Liver (tissue), 9 donors: ENCODE data around the gene DTNB. TPM values are rescaled to one million over a fixed set of nuclear protein-coding genes. Genes with fewer than 3 reads are reported as not detected.

ENCODE experiments used
- DNase-seq: peaks from one replicate; pipeline ENCODE4 v3.0.0-alpha.2; 2017; ENCODE audit warnings: low spot score
- H3K27ac ChIP-seq, 2 donors: one replicate each; pipeline ENCODE4 v1.7.0; 2013; ENCODE audit warnings: inconsistent platforms in 2 of 2, low read length in 2 of 2, control low read depth in 1 of 2, low read depth in 1 of 2, mild to moderate bottlenecking in 1 of 2
- H3K27me3 ChIP-seq, 4 donors: one replicate each; pipeline versions ENCODE4 v1.6.1 to v1.7.0; 2013; ENCODE audit warnings: low read length in 3 of 4, inconsistent platforms in 1 of 4, mild to moderate bottlenecking in 1 of 4, moderate library complexity in 1 of 4; ENCODE audit not compliant: control insufficient read depth in 4 of 4, insufficient read depth in 4 of 4
- H3K36me3 ChIP-seq, 4 donors: one replicate each; pipeline versions ENCODE4 v1.6.1 to v1.7.0; 2013; ENCODE audit warnings: low read length in 3 of 4, mild to moderate bottlenecking in 3 of 4, low read depth in 1 of 4, moderate library complexity in 1 of 4; ENCODE audit not compliant: control insufficient read depth in 4 of 4, insufficient read depth in 3 of 4
- H3K4me1 ChIP-seq, 4 donors: one replicate each; pipeline versions ENCODE4 v1.6.1 to v1.7.0; 2013; ENCODE audit warnings: low read length in 3 of 4, mild to moderate bottlenecking in 3 of 4, moderate library complexity in 1 of 4; ENCODE audit not compliant: control insufficient read depth in 4 of 4, insufficient read depth in 4 of 4
- H3K4me3 ChIP-seq, 3 donors: one replicate each; pipeline versions ENCODE4 v1.6.1 to v1.7.0; 2013; ENCODE audit warnings: low read length in 3 of 3, control low read depth in 1 of 3, low read depth in 1 of 3, mild to moderate bottlenecking in 1 of 3
- H3K9ac ChIP-seq, 2 donors: one replicate each; pipeline ENCODE4 v1.7.0; 2013; ENCODE audit warnings: low read length in 2 of 2, mild to moderate bottlenecking in 2 of 2, moderate library complexity in 2 of 2, control low read depth in 1 of 2, low read depth in 1 of 2
- H3K9me3 ChIP-seq, 4 donors: one replicate each; pipeline versions ENCODE4 v1.6.1 to v1.7.0; 2013; ENCODE audit warnings: low read length in 3 of 4; ENCODE audit not compliant: control insufficient read depth in 4 of 4
- EGR1 ChIP-seq, 2 donors: IDR thresholded peaks; 2 replicates each; pipeline ENCODE4 v1.6.1; 2016 to 2018; ENCODE audit warnings: antibody characterized with exemption in 2 of 2, low read depth in 2 of 2
- FOXA1 ChIP-seq: IDR thresholded peaks from 2 replicates; pipeline ENCODE4 v1.6.1; 2016; ENCODE audit warnings: antibody characterized with exemption
- GABPA ChIP-seq, 2 donors: IDR thresholded peaks in 1 of 2; conservative IDR thresholded peaks in 1 of 2; 2 replicates each; pipeline ENCODE4 v1.6.1; 2016; ENCODE audit warnings: antibody characterized with exemption in 2 of 2, mild to moderate bottlenecking in 1 of 2, moderate library complexity in 1 of 2
- HNF4A ChIP-seq, 2 donors: conservative IDR thresholded peaks; 2 replicates each; pipeline ENCODE4 v1.6.1; 2016; ENCODE audit warnings: antibody characterized with exemption in 2 of 2, mild to moderate bottlenecking in 2 of 2
- HNF4G ChIP-seq: IDR thresholded peaks from 2 replicates; pipeline ENCODE4 v1.6.1; 2016; ENCODE audit warnings: antibody characterized with exemption
- JUND ChIP-seq, 2 donors: IDR thresholded peaks; 2 replicates each; pipeline ENCODE4 v1.6.1; 2016; ENCODE audit warnings: antibody characterized with exemption in 2 of 2
- NR2F2 ChIP-seq: IDR thresholded peaks from 2 replicates; pipeline ENCODE4 v1.6.1; 2016; ENCODE audit warnings: antibody characterized with exemption
- RAD21 ChIP-seq, 2 donors: IDR thresholded peaks; 2 replicates each; pipeline ENCODE4 v1.6.1; 2016; ENCODE audit warnings: antibody characterized with exemption in 2 of 2, mild to moderate bottlenecking in 2 of 2
- RXRA ChIP-seq, 2 donors: IDR thresholded peaks; 2 replicates each; pipeline ENCODE4 v1.6.1; 2017 to 2018; ENCODE audit warnings: antibody characterized with exemption in 2 of 2, mild to moderate bottlenecking in 1 of 2
- SP1 ChIP-seq: IDR thresholded peaks from 2 replicates; pipeline ENCODE4 v1.6.1; 2018; ENCODE audit warnings: antibody characterized with exemption, mild to moderate bottlenecking
- TAF1 ChIP-seq: conservative IDR thresholded peaks from 2 replicates; pipeline ENCODE4 v1.6.1; 2016; ENCODE audit warnings: antibody characterized with exemption, mild to moderate bottlenecking
- YY1 ChIP-seq: IDR thresholded peaks from 2 replicates; pipeline ENCODE4 v1.6.1; 2016; ENCODE audit warnings: antibody characterized with exemption, mild to moderate bottlenecking
- WGBS: extraction: QIAGEN DNeasy Blood & Tissue Kit; methylation state at CpG from one replicate; pipeline ENCODE4 v1.1.7; 2013; 5-methylcytosine and 5-hydroxymethylcytosine counted together
- polyA plus RNA-seq, 2 donors: library from polyadenylated mRNA; stranded (reverse) in 1 of 2; unstranded in 1 of 2; fragments of 200-250 nt in 1 of 2; fragments of >200 nt in 1 of 2; fragmentation: Nextera tagmentation in 1 of 2; extraction: Ambion mirVana in 1 of 2; gene quantifications; one replicate each; pipeline versions ENCODE4 v1.2.1 to v1.2.3, GENCODE V29; 2013 to 2015
- total RNA-seq, 2 donors: library from RNA; depleted of rRNA; stranded (reverse); fragments of >200 nt; gene quantifications; one replicate each; pipeline ENCODE4 v1.2.3, GENCODE V29; 2014
- TF ChIP-seq, protein P1 (sequence below): IDR thresholded peaks from 2 replicates; pipeline ENCODE4 v1.6.1; 2016; ENCODE audit warnings: antibody characterized with exemption
- TF ChIP-seq, protein P2 (sequence below): IDR thresholded peaks from 2 replicates; pipeline ENCODE4 v1.6.1; 2016; ENCODE audit warnings: antibody characterized with exemption, mild to moderate bottlenecking
- TF ChIP-seq, protein P3 (sequence below): IDR thresholded peaks from 2 replicates; pipeline ENCODE4 v1.6.1; 2016; ENCODE audit warnings: antibody characterized with exemption
- TF ChIP-seq, protein P4 (sequence below): IDR thresholded peaks from 2 replicates; pipeline ENCODE4 v1.6.1; 2016; ENCODE audit warnings: antibody characterized with exemption
- donor health status: healthy.
- donor health status: healthy.
- donor health status: healthy.
- donor health status: healthy.
- donor health status: healthy.

Gene DTNB
- total and polyA plus RNA-seq, 4 donors, result 3.3 to 10.5 (median 6.4) TPM

DNA sequence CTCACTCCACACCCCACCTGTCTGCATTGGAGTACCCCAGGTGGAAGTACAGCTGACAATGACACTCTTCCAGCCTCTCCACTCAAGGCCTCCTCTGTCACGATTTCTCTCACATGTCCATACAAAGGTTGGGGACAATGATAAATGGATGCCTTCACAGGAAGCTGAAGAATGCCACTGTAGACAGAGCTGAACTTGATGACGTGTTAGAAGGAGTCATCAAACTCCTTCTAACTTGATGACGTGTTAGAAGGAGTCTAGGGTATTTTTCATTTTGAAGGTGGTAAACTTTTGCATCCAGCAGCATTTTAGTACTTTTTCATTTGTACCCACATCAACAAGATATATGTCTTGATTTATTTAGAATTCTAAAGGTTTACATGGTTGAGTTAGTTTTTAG, 168.2 kb downstream of the DTNB start:
- H3K9me3 ChIP-seq, result no peaks in the 10 kb centered on the region
- H3K4me1 ChIP-seq, result no peaks in the 10 kb centered on the region
- H3K36me3 ChIP-seq, result no peaks in the 10 kb centered on the region
- no peak overlapping the region for H3K27ac ChIP-seq
- no peak for DNase-seq
- no peak overlapping the region for H3K9ac ChIP-seq
- TF ChIP-seq, protein P1, sequence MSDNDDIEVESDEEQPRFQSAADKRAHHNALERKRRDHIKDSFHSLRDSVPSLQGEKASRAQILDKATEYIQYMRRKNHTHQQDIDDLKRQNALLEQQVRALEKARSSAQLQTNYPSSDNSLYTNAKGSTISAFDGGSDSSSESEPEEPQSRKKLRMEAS, result no peak
- TF ChIP-seq YY1, result no peak
- no peak for TF ChIP-seq GABPA (IDR thresholded peaks at IDR 0.05 in 1 of 2, conservative IDR thresholded peaks at IDR 0.05 in 1 of 2)
- TF ChIP-seq SP1, result no peak
- TF ChIP-seq, protein P2, sequence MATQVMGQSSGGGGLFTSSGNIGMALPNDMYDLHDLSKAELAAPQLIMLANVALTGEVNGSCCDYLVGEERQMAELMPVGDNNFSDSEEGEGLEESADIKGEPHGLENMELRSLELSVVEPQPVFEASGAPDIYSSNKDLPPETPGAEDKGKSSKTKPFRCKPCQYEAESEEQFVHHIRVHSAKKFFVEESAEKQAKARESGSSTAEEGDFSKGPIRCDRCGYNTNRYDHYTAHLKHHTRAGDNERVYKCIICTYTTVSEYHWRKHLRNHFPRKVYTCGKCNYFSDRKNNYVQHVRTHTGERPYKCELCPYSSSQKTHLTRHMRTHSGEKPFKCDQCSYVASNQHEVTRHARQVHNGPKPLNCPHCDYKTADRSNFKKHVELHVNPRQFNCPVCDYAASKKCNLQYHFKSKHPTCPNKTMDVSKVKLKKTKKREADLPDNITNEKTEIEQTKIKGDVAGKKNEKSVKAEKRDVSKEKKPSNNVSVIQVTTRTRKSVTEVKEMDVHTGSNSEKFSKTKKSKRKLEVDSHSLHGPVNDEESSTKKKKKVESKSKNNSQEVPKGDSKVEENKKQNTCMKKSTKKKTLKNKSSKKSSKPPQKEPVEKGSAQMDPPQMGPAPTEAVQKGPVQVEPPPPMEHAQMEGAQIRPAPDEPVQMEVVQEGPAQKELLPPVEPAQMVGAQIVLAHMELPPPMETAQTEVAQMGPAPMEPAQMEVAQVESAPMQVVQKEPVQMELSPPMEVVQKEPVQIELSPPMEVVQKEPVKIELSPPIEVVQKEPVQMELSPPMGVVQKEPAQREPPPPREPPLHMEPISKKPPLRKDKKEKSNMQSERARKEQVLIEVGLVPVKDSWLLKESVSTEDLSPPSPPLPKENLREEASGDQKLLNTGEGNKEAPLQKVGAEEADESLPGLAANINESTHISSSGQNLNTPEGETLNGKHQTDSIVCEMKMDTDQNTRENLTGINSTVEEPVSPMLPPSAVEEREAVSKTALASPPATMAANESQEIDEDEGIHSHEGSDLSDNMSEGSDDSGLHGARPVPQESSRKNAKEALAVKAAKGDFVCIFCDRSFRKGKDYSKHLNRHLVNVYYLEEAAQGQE, result no peak
- TF ChIP-seq, protein P3, sequence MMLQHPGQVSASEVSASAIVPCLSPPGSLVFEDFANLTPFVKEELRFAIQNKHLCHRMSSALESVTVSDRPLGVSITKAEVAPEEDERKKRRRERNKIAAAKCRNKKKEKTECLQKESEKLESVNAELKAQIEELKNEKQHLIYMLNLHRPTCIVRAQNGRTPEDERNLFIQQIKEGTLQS, result no peak
- TF ChIP-seq RXRA (IDR thresholded peaks at IDR 0.05), result no peak
- TF ChIP-seq, protein P4, sequence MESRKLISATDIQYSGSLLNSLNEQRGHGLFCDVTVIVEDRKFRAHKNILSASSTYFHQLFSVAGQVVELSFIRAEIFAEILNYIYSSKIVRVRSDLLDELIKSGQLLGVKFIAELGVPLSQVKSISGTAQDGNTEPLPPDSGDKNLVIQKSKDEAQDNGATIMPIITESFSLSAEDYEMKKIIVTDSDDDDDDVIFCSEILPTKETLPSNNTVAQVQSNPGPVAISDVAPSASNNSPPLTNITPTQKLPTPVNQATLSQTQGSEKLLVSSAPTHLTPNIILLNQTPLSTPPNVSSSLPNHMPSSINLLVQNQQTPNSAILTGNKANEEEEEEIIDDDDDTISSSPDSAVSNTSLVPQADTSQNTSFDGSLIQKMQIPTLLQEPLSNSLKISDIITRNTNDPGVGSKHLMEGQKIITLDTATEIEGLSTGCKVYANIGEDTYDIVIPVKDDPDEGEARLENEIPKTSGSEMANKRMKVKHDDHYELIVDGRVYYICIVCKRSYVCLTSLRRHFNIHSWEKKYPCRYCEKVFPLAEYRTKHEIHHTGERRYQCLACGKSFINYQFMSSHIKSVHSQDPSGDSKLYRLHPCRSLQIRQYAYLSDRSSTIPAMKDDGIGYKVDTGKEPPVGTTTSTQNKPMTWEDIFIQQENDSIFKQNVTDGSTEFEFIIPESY, result no peak
- no peak for TF ChIP-seq FOXA1
- no peak for TF ChIP-seq NR2F2
- no peak for TF ChIP-seq JUND (IDR thresholded peaks at IDR 0.05)
- no peak for TF ChIP-seq TAF1
- no peak for TF ChIP-seq EGR1 (IDR thresholded peaks at IDR 0.05; ENCODE audit: low read depth in 2 of 2)
- no peak for TF ChIP-seq HNF4G
- TF ChIP-seq HNF4A (conservative IDR thresholded peaks at IDR 0.05), result no peak
- no peak overlapping the region for H3K4me3 ChIP-seq
- no peaks in the 10 kb centered on the region for H3K27me3 ChIP-seq
- WGBS, result 90% methylated on average over 3 of the region's 3 CpGs

DNA sequence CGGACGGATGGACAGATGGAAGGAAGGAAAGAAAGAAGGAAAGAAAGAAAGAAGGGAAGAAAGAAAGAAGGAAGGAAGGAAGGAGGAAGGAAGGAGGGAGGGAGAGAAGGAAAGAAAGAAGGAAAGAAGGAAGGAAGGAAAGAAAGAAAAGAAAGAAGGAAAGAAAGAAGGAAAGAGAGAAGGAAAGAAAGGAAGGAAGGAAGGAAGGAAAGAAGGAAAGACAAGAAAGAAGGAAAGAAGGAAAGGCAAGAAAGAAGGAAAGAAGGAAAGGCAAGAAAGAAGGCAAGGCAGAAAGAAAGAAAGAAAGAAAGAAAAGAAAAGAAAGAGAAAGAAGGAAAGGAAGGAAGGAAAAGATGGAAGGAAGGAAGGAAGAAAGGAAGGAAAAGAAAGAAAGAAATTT, 169.1 kb downstream of the DTNB start:
- H3K9ac ChIP-seq, result no peak overlapping the region
- WGBS, result 94% methylated on average over 2 of the region's 2 CpGs
- TF ChIP-seq, protein P3, result no peak
- TF ChIP-seq NR2F2 (no peak), RAD21 (IDR thresholded peaks at IDR 0.05) (no peak), SP1 (no peak)

More for the DNA sequence above, 169.1 kb downstream of the DTNB start:
- DNase-seq, result no peak
- Histone ChIP-seq H3K27me3 (no peaks in the 10 kb centered on the region), H3K27ac (no peak overlapping the region), H3K36me3 (no peaks in the 10 kb centered on the region), H3K4me1 (no peaks in the 10 kb centered on the region), H3K4me3 (no peak overlapping the region), H3K9me3 (no peaks in the 10 kb centered on the region)
